Occipital lobe (tissue), 2 donors: Measurements from ENCODE around the gene CYP26B1. TPM values are rescaled to one million over a fixed set of nuclear protein-coding genes. Genes with fewer than 3 reads are reported as not detected.

ENCODE experiments used
- DNase-seq: peaks from one replicate; lab custom pipeline; 2025; lab: John Stamatoyannopoulos, UW
- total RNA-seq: library from RNA; depleted of rRNA; stranded (reverse); fragments of >200 nt; gene quantifications from one replicate; pipeline ENCODE4 v1.2.3, GENCODE V29; 2014

CYP26B1 gene
- total RNA-seq, 1 donor from 2014 or later = 3.1 TPM

GRCh38 chr2:72154386-72154975, 6.8 kb upstream of the CYP26B1 start:
- no peak for DNase-seq

GRCh38 chr2:72153924-72154323, 6.3 kb upstream of the CYP26B1 start:
- no peak for DNase-seq

GRCh38 chr2:72153026-72153791, 5.5 kb upstream of the CYP26B1 start:
- DNase-seq = no peak

GRCh38 chr2:72150861-72151356, 3.2 kb upstream of the CYP26B1 start:
- DNase-seq = no peak

GRCh38 chr2:72150157-72150860, 2.6 kb upstream of the CYP26B1 start:
- peak; percentile 47 for DNase-seq

GRCh38 chr2:72149556-72150156, 2.0 kb upstream of the CYP26B1 start:
- no peak for DNase-seq

GRCh38 chr2:72148837-72149555, 1.3 kb upstream of the CYP26B1 start:
- DNase-seq = no peak

GRCh38 chr2:72148003-72148836, 558 bp upstream of the CYP26B1 start:
- DNase-seq = no peak

GRCh38 chr2:72146347-72147302, 1.0 kb downstream of the CYP26B1 start:
- no peak for DNase-seq

- DNase-seq = no peak
Observed at GRCh38 chr2:72145658-72146329, 1.9 kb downstream of the CYP26B1 start.

- DNase-seq = no peak
Observed at GRCh38 chr2:72145289-72145657, 2.4 kb downstream of the CYP26B1 start.

- DNase-seq = no peak
Observed at GRCh38 chr2:72144632-72145288, 2.9 kb downstream of the CYP26B1 start.

GRCh38 chr2:72144274-72144631, 3.4 kb downstream of the CYP26B1 start:
- DNase-seq = no peak

GRCh38 chr2:72143441-72144273, 4.0 kb downstream of the CYP26B1 start:
- no peak for DNase-seq

- DNase-seq = no peak
Observed at GRCh38 chr2:72142570-72143440, 4.9 kb downstream of the CYP26B1 start.

- DNase-seq = no peak
Observed at GRCh38 chr2:72141881-72142451, 5.7 kb downstream of the CYP26B1 start.
